ENCODE measurements around the gene RCN1. TPM values are rescaled to one million over a fixed set of nuclear protein-coding genes. Genes with fewer than 3 reads are reported as not detected.

The RCN1 gene
- total RNA-seq, 3 donors from 2014 or later, result 58.2 to 67.8 (median 61.0) TPM

- H3K27ac ChIP-seq, result no peak overlapping the region
- no peaks in the 10 kb centered on the region for H3K9me3 ChIP-seq
- H3K4me3 ChIP-seq, result no peak overlapping the region
- DNase-seq (ENCODE audit: low spot score in 2 of 2), result peak; percentile 25 to 53
- no peaks in the 10 kb centered on the region for H3K36me3 ChIP-seq
- intact Hi-C loops (cut with DNase I; ENCODE audit: low total_unique reads), result loop anchor here (5.0 kb wide), 1 partner anchor 125 kb away; no protein-coding TSS in a partner anchor
- no peak for TF ChIP-seq POLR2AphosphoS5 (IDR thresholded peaks at IDR 0.05)
- peak; percentile 65 to 79 (median 77) for TF ChIP-seq CTCF (IDR thresholded peaks at IDR 0.05)
- H3K4me1 ChIP-seq, result no peaks in the 10 kb centered on the region
- H3K27me3 ChIP-seq, result peaks cover 0 to 3% of the 10 kb centered on the region in 2 donors
These were observed 38.7 kb upstream of the RCN1 start for GRCh38 chr11:32052215-32052614.

- no peaks in the 10 kb centered on the region for H3K9me3 ChIP-seq
- intact Hi-C loops (cut with DNase I; ENCODE audit: low total_unique reads), result loop anchor here (5.0 kb wide), 1 partner anchor 124 kb away; no protein-coding TSS in a partner anchor
These were observed 37.6 kb upstream of the RCN1 start for GRCh38 chr11:32053151-32053888.

GRCh38 chr11:32055861-32056260 lies 35.0 kb upstream of the RCN1 start:
- intact Hi-C loops (cut with DNase I; ENCODE audit: low total_unique reads), result no loop called here
- TF ChIP-seq CTCF (IDR thresholded peaks at IDR 0.05), result no peak
- no peak for TF ChIP-seq POLR2A (IDR thresholded peaks at IDR 0.05)
- TF ChIP-seq POLR2AphosphoS5 (IDR thresholded peaks at IDR 0.05), result no peak

More at GRCh38 chr11:32053151-32053888, 37.6 kb upstream of the RCN1 start:
- no peak overlapping the region for H3K27ac ChIP-seq
- H3K36me3 ChIP-seq, result no peaks in the 10 kb centered on the region
- peaks cover 0 to 3% of the 10 kb centered on the region in 2 donors for H3K27me3 ChIP-seq
- TF ChIP-seq CTCF (IDR thresholded peaks at IDR 0.05), result no peak
- TF ChIP-seq POLR2A (IDR thresholded peaks at IDR 0.05), result no peak
- TF ChIP-seq POLR2AphosphoS5 (IDR thresholded peaks at IDR 0.05), result no peak
- no peak for DNase-seq (ENCODE audit: low spot score in 2 of 2)
- no peak overlapping the region for H3K4me3 ChIP-seq
- H3K4me1 ChIP-seq, result no peaks in the 10 kb centered on the region

GRCh38 chr11:32056438-32056837 lies 34.4 kb upstream of the RCN1 start:
- Histone ChIP-seq H3K36me3 (no peaks in the 10 kb centered on the region), H3K9me3 (no peaks in the 10 kb centered on the region), H3K27ac (no peak overlapping the region), H3K4me1 (no peaks in the 10 kb centered on the region), H3K27me3 (peaks cover 0 to 3% of the 10 kb centered on the region in 2 donors), H3K4me3 (no peak overlapping the region)
- intact Hi-C loops (cut with DNase I; ENCODE audit: low total_unique reads), result no loop called here
- no peak for TF ChIP-seq CTCF (IDR thresholded peaks at IDR 0.05)
- no peak for TF ChIP-seq POLR2AphosphoS5 (IDR thresholded peaks at IDR 0.05)
- no peak for TF ChIP-seq POLR2A (IDR thresholded peaks at IDR 0.05)
- no peak for DNase-seq (ENCODE audit: low spot score in 2 of 2)

More at GRCh38 chr11:32055861-32056260, 35.0 kb upstream of the RCN1 start:
- Histone ChIP-seq H3K36me3 (no peaks in the 10 kb centered on the region), H3K9me3 (no peaks in the 10 kb centered on the region), H3K27ac (no peak overlapping the region), H3K4me3 (no peak overlapping the region), H3K27me3 (peaks cover 0 to 3% of the 10 kb centered on the region in 2 donors), H3K4me1 (no peaks in the 10 kb centered on the region)
- DNase-seq (ENCODE audit: low spot score in 2 of 2), result no peak

GRCh38 chr11:32059686-32060462 lies 31.0 kb upstream of the RCN1 start:
- H3K4me1 ChIP-seq, result no peaks in the 10 kb centered on the region
- H3K27ac ChIP-seq, result no peak overlapping the region
- no peaks in the 10 kb centered on the region for H3K27me3 ChIP-seq
- intact Hi-C loops (cut with DNase I; ENCODE audit: low total_unique reads), result no loop called here
- H3K4me3 ChIP-seq, result no peak overlapping the region
- no peaks in the 10 kb centered on the region for H3K9me3 ChIP-seq
- H3K36me3 ChIP-seq, result no peaks in the 10 kb centered on the region
- no peak for TF ChIP-seq POLR2AphosphoS5 (IDR thresholded peaks at IDR 0.05)
- TF ChIP-seq POLR2A (IDR thresholded peaks at IDR 0.05), result no peak
- TF ChIP-seq CTCF (IDR thresholded peaks at IDR 0.05), result no peak
- DNase-seq (ENCODE audit: low spot score in 2 of 2), result no peak

Data from breast epithelium (tissue), 4 donors.